Neural progenitor cell (in vitro differentiated cells): ENCODE data around the gene APLP1. TPM values are rescaled to one million over a fixed set of nuclear protein-coding genes. Genes with fewer than 3 reads are reported as not detected.

Experiments used
- DNase-seq: peaks from one replicate; pipeline ENCODE4 v3.0.0-alpha.2; 2016; ENCODE audit warnings: low spot score
- H2AFZ ChIP-seq: fragments of 200-600 bp; sonication (generic); replicated peaks from 2 replicates; pipeline ENCODE4 v1.6.1; 2016; ENCODE audit warnings: antibody characterized with exemption
- H3F3A ChIP-seq: fragments of 200-600 bp; sonication (generic); 2 replicates; pipeline ENCODE4 v1.6.1; 2016; ENCODE audit warnings: antibody characterized with exemption, low read depth
- H3K27ac ChIP-seq: fragments of 200-600 bp; sonication (generic); 2 replicates; pipeline ENCODE4 v1.5.1; 2016; ENCODE audit warnings: mild to moderate bottlenecking
- H3K27me3 ChIP-seq: fragments of 200-600 bp; sonication (generic); 2 replicates; pipeline ENCODE4 v1.6.1; 2016; ENCODE audit warnings: mild to moderate bottlenecking, moderate library complexity
- H3K36me3 ChIP-seq: fragments of 200-600 bp; sonication (generic); 2 replicates; pipeline ENCODE4 v1.5.1; 2016
- H3K4me1 ChIP-seq: fragments of 200-600 bp; sonication (generic); 2 replicates; pipeline ENCODE4 v1.6.1; 2016; ENCODE audit warnings: mixed run types
- H3K4me2 ChIP-seq: fragments of 200-600 bp; sonication (generic); 2 replicates; pipeline ENCODE4 v1.6.1; 2016
- H3K4me3 ChIP-seq: fragments of 200-600 bp; sonication (generic); 2 replicates; pipeline ENCODE4 v1.5.1; 2016
- H3K79me2 ChIP-seq: fragments of 200-600 bp; sonication (generic); 2 replicates; pipeline ENCODE4 v1.6.1; 2016; ENCODE audit warnings: low read depth
- H3K9ac ChIP-seq: fragments of 200-600 bp; sonication (generic); 2 replicates; pipeline ENCODE4 v1.6.1; 2016
- H3K9me3 ChIP-seq: fragments of 200-600 bp; sonication (generic); 2 replicates; pipeline ENCODE4 v1.5.1; 2016; ENCODE audit warnings: low read depth
- H4K20me1 ChIP-seq: fragments of 200-600 bp; sonication (generic); 2 replicates; pipeline ENCODE4 v1.6.1; 2016; ENCODE audit warnings: low read depth
- H3K27ac Mint-ChIP-seq: 3 replicates; pipeline ENCODE4 v1.8.0; 2021; ENCODE audit warnings: mixed read lengths
- H3K27me3 Mint-ChIP-seq: 2 replicates; pipeline ENCODE4 v1.8.0; 2022; ENCODE audit warnings: low read depth, mild to moderate bottlenecking, inconsistent platforms, moderate library complexity, mixed read lengths; ENCODE audit not compliant: insufficient read depth
- H3K36me3 Mint-ChIP-seq: 3 replicates; pipeline ENCODE4 v1.8.0; 2021; ENCODE audit warnings: mixed read lengths
- H3K4me1 Mint-ChIP-seq: 3 replicates; pipeline ENCODE4 v1.8.0; 2021; ENCODE audit warnings: mixed read lengths
- H3K4me3 Mint-ChIP-seq: 3 replicates; pipeline ENCODE4 v1.8.0; 2021; ENCODE audit warnings: mild to moderate bottlenecking, moderate library complexity, mixed read lengths
- H3K9me3 Mint-ChIP-seq: 3 replicates; pipeline ENCODE4 v1.8.0; 2020; ENCODE audit warnings: mixed read lengths
- EZH2 ChIP-seq: fragments of 200-600 bp; sonication (generic); IDR thresholded peaks from 2 replicates; pipeline ENCODE4 v1.6.1; 2017; ENCODE audit warnings: antibody characterized with exemption, mild to moderate bottlenecking, moderate library complexity
- EZH2phosphoT487 ChIP-seq: fragments of 200-600 bp; sonication (generic); IDR thresholded peaks from 2 replicates; pipeline ENCODE4 v1.6.1; 2017; ENCODE audit warnings: antibody characterized with exemption
- total RNA-seq: library from RNA; depleted of rRNA; stranded (reverse); fragments of >200 nt; gene quantifications from 2 replicates; pipeline ENCODE4 v1.2.3, GENCODE V29; 2015; ENCODE audit warnings: low replicate concordance
- TF ChIP-seq, protein P1 (sequence below): fragments of 200-600 bp; sonication (generic); IDR thresholded peaks from 2 replicates; pipeline ENCODE4 v1.5.1; 2017; ENCODE audit warnings: antibody characterized with exemption, mild to moderate bottlenecking

Gene APLP1
- total RNA-seq, 1 donor from 2014 or later, result 89.5 TPM

DNA sequence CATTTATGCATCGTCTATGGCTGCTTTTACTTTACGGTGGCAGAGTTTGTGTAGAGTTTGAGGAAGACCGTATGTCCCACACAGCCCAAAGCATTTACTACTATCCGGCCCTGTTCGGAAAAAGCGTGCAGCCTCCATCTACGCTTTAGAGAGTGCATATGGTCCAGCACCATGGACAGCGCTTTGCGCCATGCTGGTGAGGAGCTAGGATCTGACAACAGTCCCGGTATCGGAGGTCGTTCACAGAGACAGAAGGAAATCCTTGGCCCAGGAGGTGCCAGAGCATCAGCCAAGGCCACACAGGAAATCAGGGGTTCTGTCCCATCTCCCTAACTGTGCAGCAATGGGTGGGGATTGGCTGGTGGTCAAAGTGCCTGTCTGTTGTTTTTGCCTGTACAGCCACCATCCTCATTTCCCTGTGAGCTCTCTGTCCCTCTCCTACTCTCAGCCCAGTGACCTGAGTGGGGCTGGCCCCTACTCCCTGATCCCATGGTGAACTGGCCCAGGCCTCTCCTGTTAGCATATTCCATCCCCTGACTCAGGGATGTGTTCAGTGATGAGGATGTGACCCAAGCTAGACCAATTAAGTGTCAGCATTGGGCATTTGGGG lies 39.6 kb upstream of the APLP1 start:
- Histone ChIP-seq H2AFZ (no peak overlapping the region), H3F3A (no peaks in the 10 kb centered on the region), H3K27me3 (peaks cover 78% of the 10 kb centered on the region), H3K27ac (no peak overlapping the region), H3K4me3 (no peak overlapping the region), H3K79me2 (no peaks in the 10 kb centered on the region), H3K4me2 (no peak overlapping the region), H3K4me1 (no peaks in the 10 kb centered on the region), H4K20me1 (peaks cover 9% of the 10 kb centered on the region), H3K36me3 (no peaks in the 10 kb centered on the region), H3K9me3 (no peaks in the 10 kb centered on the region), H3K9ac (no peak overlapping the region)
- Mint-ChIP-seq H3K27me3 (peaks cover 22% of the 10 kb centered on the region), H3K36me3 (no peaks in the 10 kb centered on the region), H3K27ac (no peak overlapping the region), H3K4me1 (no peaks in the 10 kb centered on the region), H3K4me3 (no peak overlapping the region), H3K9me3 (no peaks in the 10 kb centered on the region)
- peak; percentile 95 for DNase-seq
- no peak for TF ChIP-seq EZH2
- TF ChIP-seq EZH2phosphoT487, result no peak
- TF ChIP-seq, protein P1, sequence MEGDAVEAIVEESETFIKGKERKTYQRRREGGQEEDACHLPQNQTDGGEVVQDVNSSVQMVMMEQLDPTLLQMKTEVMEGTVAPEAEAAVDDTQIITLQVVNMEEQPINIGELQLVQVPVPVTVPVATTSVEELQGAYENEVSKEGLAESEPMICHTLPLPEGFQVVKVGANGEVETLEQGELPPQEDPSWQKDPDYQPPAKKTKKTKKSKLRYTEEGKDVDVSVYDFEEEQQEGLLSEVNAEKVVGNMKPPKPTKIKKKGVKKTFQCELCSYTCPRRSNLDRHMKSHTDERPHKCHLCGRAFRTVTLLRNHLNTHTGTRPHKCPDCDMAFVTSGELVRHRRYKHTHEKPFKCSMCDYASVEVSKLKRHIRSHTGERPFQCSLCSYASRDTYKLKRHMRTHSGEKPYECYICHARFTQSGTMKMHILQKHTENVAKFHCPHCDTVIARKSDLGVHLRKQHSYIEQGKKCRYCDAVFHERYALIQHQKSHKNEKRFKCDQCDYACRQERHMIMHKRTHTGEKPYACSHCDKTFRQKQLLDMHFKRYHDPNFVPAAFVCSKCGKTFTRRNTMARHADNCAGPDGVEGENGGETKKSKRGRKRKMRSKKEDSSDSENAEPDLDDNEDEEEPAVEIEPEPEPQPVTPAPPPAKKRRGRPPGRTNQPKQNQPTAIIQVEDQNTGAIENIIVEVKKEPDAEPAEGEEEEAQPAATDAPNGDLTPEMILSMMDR, result no peak

DNA sequence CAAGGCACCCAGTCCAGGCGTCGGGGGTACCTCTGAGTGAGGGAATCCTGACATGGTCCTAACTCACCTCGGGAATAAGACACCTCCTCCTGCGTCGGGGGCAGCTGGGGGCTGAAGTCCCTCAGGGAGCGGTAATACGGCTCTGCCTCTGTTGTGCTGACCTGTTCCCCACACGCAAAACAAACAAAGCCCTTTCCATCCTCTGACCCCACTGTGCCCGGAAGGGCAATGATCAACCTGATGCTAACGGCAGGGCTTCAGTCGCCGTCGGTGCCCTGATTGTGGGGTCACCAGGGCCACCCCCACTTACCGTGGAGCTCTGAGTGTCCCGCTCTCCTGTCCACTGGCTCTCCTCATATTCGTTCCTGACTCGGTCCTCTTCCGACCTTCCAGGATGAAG lies 37.4 kb upstream of the APLP1 start:
- peaks cover 24% of the 10 kb centered on the region for H3K27me3 Mint-ChIP-seq
- no peak for TF ChIP-seq EZH2phosphoT487
- TF ChIP-seq EZH2, result no peak
- TF ChIP-seq, protein P1, result no peak
- Histone ChIP-seq H4K20me1 (peaks cover 9% of the 10 kb centered on the region), H3K9ac (no peak overlapping the region), H3K9me3 (no peaks in the 10 kb centered on the region), H3F3A (no peaks in the 10 kb centered on the region), H3K79me2 (no peaks in the 10 kb centered on the region), H3K4me2 (no peak overlapping the region), H3K4me3 (no peak overlapping the region), H3K27ac (no peak overlapping the region), H2AFZ (no peak overlapping the region), H3K27me3 (peaks cover 78% of the 10 kb centered on the region), H3K4me1 (no peaks in the 10 kb centered on the region), H3K36me3 (no peaks in the 10 kb centered on the region)
- H3K27ac Mint-ChIP-seq, result no peak overlapping the region
- no peak for DNase-seq
- no peaks in the 10 kb centered on the region for H3K36me3 Mint-ChIP-seq
- H3K9me3 Mint-ChIP-seq, result no peaks in the 10 kb centered on the region
- no peaks in the 10 kb centered on the region for H3K4me1 Mint-ChIP-seq
- no peak overlapping the region for H3K4me3 Mint-ChIP-seq

DNA sequence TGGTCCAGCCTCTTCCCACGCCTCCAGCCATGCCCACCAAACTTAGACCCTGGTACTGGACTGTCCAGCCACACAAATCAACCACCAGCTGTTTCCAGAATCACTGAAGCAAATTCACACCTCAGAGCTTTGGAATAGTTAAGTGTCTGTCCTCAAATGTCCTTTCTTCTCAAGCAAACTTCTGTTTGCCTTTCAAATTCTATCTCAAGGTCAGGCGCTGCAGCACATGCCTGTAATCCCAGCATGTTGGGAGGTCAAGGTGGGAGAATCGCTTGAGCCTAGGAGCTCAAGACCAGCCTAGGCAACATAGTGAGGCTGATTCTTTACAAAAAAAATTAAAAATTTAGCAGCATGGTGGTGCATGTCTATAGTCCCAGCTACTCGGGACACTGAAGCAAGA lies 36.3 kb upstream of the APLP1 start:
- Mint-ChIP-seq H3K27me3 (peaks cover 24% of the 10 kb centered on the region), H3K4me1 (no peaks in the 10 kb centered on the region), H3K4me3 (no peak overlapping the region), H3K9me3 (no peaks in the 10 kb centered on the region), H3K36me3 (no peaks in the 10 kb centered on the region), H3K27ac (no peak overlapping the region)
- H3K9me3 ChIP-seq, result no peaks in the 10 kb centered on the region
- TF ChIP-seq EZH2 (no peak), EZH2phosphoT487 (no peak)
- TF ChIP-seq, protein P1, result no peak
- peaks cover 80% of the 10 kb centered on the region for H3K27me3 ChIP-seq
- H4K20me1 ChIP-seq, result peaks cover 9% of the 10 kb centered on the region
- no peak overlapping the region for H3K4me3 ChIP-seq
- no peaks in the 10 kb centered on the region for H3F3A ChIP-seq
- no peaks in the 10 kb centered on the region for H3K36me3 ChIP-seq
- no peak overlapping the region for H3K9ac ChIP-seq
- H3K27ac ChIP-seq, result no peak overlapping the region
- no peak overlapping the region for H2AFZ ChIP-seq
- no peak overlapping the region for H3K4me2 ChIP-seq
- H3K79me2 ChIP-seq, result no peaks in the 10 kb centered on the region
- no peak for DNase-seq
- no peaks in the 10 kb centered on the region for H3K4me1 ChIP-seq
